CD4-positive, alpha-beta memory T cell (primary cell): ENCODE results near the gene PACSIN1. TPM values are rescaled to one million over a fixed set of nuclear protein-coding genes. Genes with fewer than 3 reads are reported as not detected.

Source experiments
- CTCF ChIA-PET: fragments of 350-600 bp; sonication (Branson Sonifier 250); formaldehyde crosslinking; loops from one replicate; lab custom pipeline; 2021; ENCODE audit warnings: inconsistent platforms; ENCODE audit not compliant: partially characterized antibody; lab: Charles Lee
- POLR2A ChIA-PET: fragments of 350-600 bp; sonication (Branson Sonifier 250); formaldehyde crosslinking; loops from one replicate; lab custom pipeline; 2021; ENCODE audit not compliant: partially characterized antibody; lab: Charles Lee
- DNase-seq, 5 donors: peaks; one replicate each; pipeline versions ENCODE4 v3.0.0 to v3.0.0-alpha.2; 2020 to 2022; ENCODE audit warnings: mixed read lengths in 1 of 5
- H3K27ac ChIP-seq: one replicate; pipeline ENCODE4 v1.7.0; 2013; ENCODE audit warnings: low read depth, low read length
- H3K27me3 ChIP-seq: 2 replicates; pipeline ENCODE4 v1.7.0; 2013; ENCODE audit warnings: mild to moderate bottlenecking, low read length, moderate library complexity; ENCODE audit not compliant: insufficient read depth
- H3K36me3 ChIP-seq: 2 replicates; pipeline ENCODE4 v1.7.0; 2013; ENCODE audit warnings: mild to moderate bottlenecking, low read length, moderate library complexity; ENCODE audit not compliant: insufficient read depth
- H3K4me1 ChIP-seq: 2 replicates; pipeline ENCODE4 v1.7.0; 2013; ENCODE audit warnings: mild to moderate bottlenecking, low read length, moderate library complexity; ENCODE audit not compliant: insufficient read depth
- H3K4me3 ChIP-seq, 2 donors: one replicate each; pipeline ENCODE4 v1.7.0; 2013; ENCODE audit warnings: low read length in 2 of 2, mild to moderate bottlenecking in 1 of 2
- H3K9me3 ChIP-seq, 2 donors: one replicate each; pipeline ENCODE4 v1.7.0; 2013; ENCODE audit warnings: low read length in 2 of 2, control low read depth in 1 of 2; ENCODE audit not compliant: control insufficient read depth in 1 of 2
- H3K27ac Mint-ChIP-seq, 7 donors: one replicate each; pipeline ENCODE4 v1.8.0; 2020 to 2021; ENCODE audit warnings: mixed read lengths in 7 of 7, mild to moderate bottlenecking in 6 of 7, inconsistent platforms in 3 of 7, moderate library complexity in 3 of 7
- H3K27me3 Mint-ChIP-seq, 2 donors: one replicate each; pipeline ENCODE4 v1.8.0; 2020 to 2021; ENCODE audit warnings: mixed read lengths in 2 of 2
- H3K36me3 Mint-ChIP-seq, 2 donors: one replicate each; pipeline ENCODE4 v1.8.0; 2020 to 2021; ENCODE audit warnings: mixed read lengths in 2 of 2, inconsistent platforms in 1 of 2, mild to moderate bottlenecking in 1 of 2
- H3K4me1 Mint-ChIP-seq, 4 donors: one replicate each; pipeline ENCODE4 v1.8.0; 2020 to 2021; ENCODE audit warnings: mixed read lengths in 4 of 4, mild to moderate bottlenecking in 1 of 4
- H3K4me3 Mint-ChIP-seq, 8 donors: one replicate each; pipeline ENCODE4 v1.8.0; 2020 to 2021; ENCODE audit warnings: mixed read lengths in 8 of 8, mild to moderate bottlenecking in 7 of 8, moderate library complexity in 6 of 8, inconsistent platforms in 3 of 8
- H3K9me3 Mint-ChIP-seq, 8 donors: one replicate each; pipeline ENCODE4 v1.8.0; 2020 to 2021; ENCODE audit warnings: mixed read lengths in 8 of 8, mild to moderate bottlenecking in 5 of 8, inconsistent platforms in 3 of 8, moderate library complexity in 1 of 8
- intact Hi-C: fragments of 100-400 bp; cut with micrococcal nuclease; formaldehyde crosslinking; loops from one replicate; pipeline ENCODE4 v1.15.1; 2023
- polyA plus RNA-seq, 2 donors: library from polyadenylated mRNA; unstranded; fragments of 300-500 nt; fragmentation: Illumina TruSeq; gene quantifications; one replicate each; pipeline ENCODE4 v1.2.3, GENCODE V29; 2021
- total RNA-seq, 2 experiments: library from RNA; stranded (reverse); gene quantifications; one replicate each; pipeline ENCODE4 v1.2.3, GENCODE V29; 2021

PACSIN1 gene
- total and polyA plus RNA-seq, 4 experiments from 2014 or later, result 0.92 to 2.3 (median 2.0) TPM; not detected in 1

GRCh38 chr6:34457382-34457741 is 8.5 kb upstream of the PACSIN1 start:
- ChIA-PET CTCF (interaction anchor here (1.2 to 7.8 kb wide), 3 partner anchors 12 to 682 kb away, joined by 3 to 178 read pairs (median 4); no protein-coding TSS in a partner anchor), POLR2A (no interaction called here)
- H3K4me3 ChIP-seq, result no peak overlapping the region
- H3K9me3 ChIP-seq, result no peaks in the 10 kb centered on the region
- H3K27me3 ChIP-seq, result no peaks in the 10 kb centered on the region
- intact Hi-C loops, result no loop called here
- H3K9me3 Mint-ChIP-seq, result no peaks in the 10 kb centered on the region
- no peaks in the 10 kb centered on the region for H3K4me1 Mint-ChIP-seq
- H3K27me3 Mint-ChIP-seq, result peaks cover 0 to 1% of the 10 kb centered on the region in 2 donors
- no peak for DNase-seq
- H3K27ac Mint-ChIP-seq, result no peak overlapping the region
- H3K27ac ChIP-seq, result no peak overlapping the region
- no peak overlapping the region for H3K4me3 Mint-ChIP-seq
- no peaks in the 10 kb centered on the region for H3K4me1 ChIP-seq
- H3K36me3 Mint-ChIP-seq, result no peaks in the 10 kb centered on the region
- H3K36me3 ChIP-seq, result no peaks in the 10 kb centered on the region

GRCh38 chr6:34457742-34458735 is 7.8 kb upstream of the PACSIN1 start:
- CTCF ChIA-PET, result interaction anchor here (1.2 to 7.8 kb wide), 8 partner anchors 11 to 682 kb away, joined by 3 to 178 read pairs (median 8); no protein-coding TSS in a partner anchor
- no peak for DNase-seq

GRCh38 chr6:34459899-34460593 is 5.8 kb upstream of the PACSIN1 start:
- Histone ChIP-seq H3K4me3 (no peak overlapping the region), H3K36me3 (no peaks in the 10 kb centered on the region), H3K27ac (no peak overlapping the region), H3K4me1 (no peaks in the 10 kb centered on the region), H3K27me3 (peaks cover under 1% of the 10 kb centered on the region), H3K9me3 (no peaks in the 10 kb centered on the region)
- Mint-ChIP-seq H3K4me3 (no peak overlapping the region), H3K9me3 (no peaks in the 10 kb centered on the region), H3K27ac (no peak overlapping the region), H3K36me3 (no peaks in the 10 kb centered on the region), H3K27me3 (peaks cover 8% of the 10 kb centered on the region in 2 donors), H3K4me1 (peaks cover 0 to under 1% (median under 1%) of the 10 kb centered on the region in 4 donors)
- ChIA-PET POLR2A (interaction anchor here (1.0 to 2.0 kb wide), 4 partner anchors 148 to 679 kb away, joined by 3 to 11 read pairs (median 4); partner anchors contain the start of genes ANKS1A and TAF11), CTCF (interaction anchor here (0.6 to 7.8 kb wide), 26 partner anchors 9 to 744 kb away, joined by 3 to 178 read pairs (median 5); partner anchors contain the start of gene SMIM29)
- intact Hi-C loops, result loop anchor here (1.0 to 5.0 kb wide), 5 partner anchors 123 to 781 kb away; no protein-coding TSS in a partner anchor
- DNase-seq, result peak; percentile 48 to 56 (median 52)

More at GRCh38 chr6:34457742-34458735, 7.8 kb upstream of the PACSIN1 start:
- Mint-ChIP-seq H3K27ac (no peak overlapping the region), H3K4me1 (no peaks in the 10 kb centered on the region), H3K4me3 (no peak overlapping the region), H3K27me3 (peaks cover 0 to 1% of the 10 kb centered on the region in 2 donors), H3K36me3 (no peaks in the 10 kb centered on the region), H3K9me3 (no peaks in the 10 kb centered on the region)
- Histone ChIP-seq H3K27me3 (no peaks in the 10 kb centered on the region), H3K9me3 (no peaks in the 10 kb centered on the region), H3K4me3 (no peak overlapping the region), H3K36me3 (no peaks in the 10 kb centered on the region), H3K27ac (no peak overlapping the region), H3K4me1 (no peaks in the 10 kb centered on the region)
- POLR2A ChIA-PET, result no interaction called here
- intact Hi-C loops, result no loop called here

GRCh38 chr6:34460796-34461507 is 4.9 kb upstream of the PACSIN1 start:
- no peaks in the 10 kb centered on the region for H3K36me3 ChIP-seq
- H3K4me3 ChIP-seq, result no peak overlapping the region
- ChIA-PET POLR2A (interaction anchor here (1.2 to 2.0 kb wide), 2 partner anchors 148 to 678 kb away, joined by 3 to 11 read pairs; no protein-coding TSS in a partner anchor), CTCF (interaction anchor here (0.9 to 7.8 kb wide), 17 partner anchors 10 to 679 kb away, joined by 3 to 178 read pairs (median 5); partner anchors contain the start of gene SMIM29)
- H3K4me3 Mint-ChIP-seq, result no peak overlapping the region
- H3K4me1 ChIP-seq, result peaks cover 4% of the 10 kb centered on the region
- no peak for DNase-seq
- intact Hi-C loops, result loop anchor here (1.0 to 5.0 kb wide), 5 partner anchors 122 to 780 kb away; no protein-coding TSS in a partner anchor
- H3K36me3 Mint-ChIP-seq, result no peaks in the 10 kb centered on the region
- H3K27ac ChIP-seq, result no peak overlapping the region
- no peak overlapping the region for H3K27ac Mint-ChIP-seq
- H3K27me3 Mint-ChIP-seq, result peaks cover 10% of the 10 kb centered on the region in 2 donors
- peaks cover 2 to 6% (median 4%) of the 10 kb centered on the region in 4 donors for H3K4me1 Mint-ChIP-seq
- no peaks in the 10 kb centered on the region for H3K9me3 ChIP-seq
- peaks cover 5% of the 10 kb centered on the region for H3K27me3 ChIP-seq
- H3K9me3 Mint-ChIP-seq, result no peaks in the 10 kb centered on the region

- no peak overlapping the region for H3K27ac ChIP-seq
- no peak overlapping the region for H3K4me3 ChIP-seq
- CTCF ChIA-PET, result interaction anchor here (1.1 to 7.8 kb wide), 4 partner anchors 9 to 148 kb away, joined by 3 to 178 read pairs (median 4); no protein-coding TSS in a partner anchor
- peaks cover 9% of the 10 kb centered on the region for H3K27me3 ChIP-seq
- H3K36me3 ChIP-seq, result no peaks in the 10 kb centered on the region
- POLR2A ChIA-PET, result no interaction called here
- Mint-ChIP-seq H3K9me3 (no peaks in the 10 kb centered on the region), H3K27ac (no peak overlapping the region), H3K27me3 (peaks cover 12 to 13% of the 10 kb centered on the region in 2 donors), H3K36me3 (no peaks in the 10 kb centered on the region), H3K4me3 (no peak overlapping the region), H3K4me1 (peaks cover 2 to 6% (median 4%) of the 10 kb centered on the region in 4 donors)
- no peak for DNase-seq
- peaks cover 4% of the 10 kb centered on the region for H3K4me1 ChIP-seq
- intact Hi-C loops, result loop anchor here (5.0 kb wide), 1 partner anchor 525 kb away; no protein-coding TSS in a partner anchor
- H3K9me3 ChIP-seq, result no peaks in the 10 kb centered on the region
Measured at GRCh38 chr6:34462010-34462409, 3.9 kb upstream of the PACSIN1 start.

GRCh38 chr6:34462551-34462971 is 3.3 kb upstream of the PACSIN1 start:
- POLR2A ChIA-PET, result no interaction called here
- H3K27ac ChIP-seq, result no peak overlapping the region
- peaks cover 14% of the 10 kb centered on the region in 2 donors for H3K27me3 Mint-ChIP-seq
- no peak overlapping the region for H3K4me3 ChIP-seq
- H3K4me1 ChIP-seq, result peaks cover 4% of the 10 kb centered on the region
- CTCF ChIA-PET, result interaction anchor here (1.1 to 7.8 kb wide), 4 partner anchors 9 to 147 kb away, joined by 3 to 178 read pairs (median 4); no protein-coding TSS in a partner anchor
- intact Hi-C loops, result loop anchor here (5.0 kb wide), 1 partner anchor 525 kb away; no protein-coding TSS in a partner anchor
- no peak overlapping the region for H3K4me3 Mint-ChIP-seq
- peaks cover 9% of the 10 kb centered on the region for H3K27me3 ChIP-seq
- H3K9me3 Mint-ChIP-seq, result no peaks in the 10 kb centered on the region
- no peaks in the 10 kb centered on the region for H3K9me3 ChIP-seq
- DNase-seq, result no peak
- H3K4me1 Mint-ChIP-seq, result peaks cover 2 to 6% (median 4%) of the 10 kb centered on the region in 4 donors
- no peaks in the 10 kb centered on the region for H3K36me3 ChIP-seq
- no peaks in the 10 kb centered on the region for H3K36me3 Mint-ChIP-seq
- no peak overlapping the region for H3K27ac Mint-ChIP-seq
